Fibroblast of lung (primary cell): ENCODE results near the gene SHISAL1.

ENCODE experiments used
- CTCF ChIP-seq, 2 donors: IDR thresholded peaks in 1 of 2; conservative IDR thresholded peaks in 1 of 2; 1 replicate in 1 of 2; 2 replicates in 1 of 2; pipeline ENCODE4 v1.5.1; 2011 to 2012; ENCODE audit warnings: low read length in 2 of 2, control low read depth in 1 of 2, inconsistent platforms in 1 of 2, low read depth in 1 of 2, mild to moderate bottlenecking in 1 of 2
- EZH2 ChIP-seq: IDR thresholded peaks from 2 replicates; pipeline ENCODE4 v1.5.1; 2012; ENCODE audit warnings: low read length, control low read depth, mild to moderate bottlenecking; ENCODE audit errors: missing control alignments

- no peak for TF ChIP-seq CTCF (conservative IDR thresholded peaks at IDR 0.05 in 1 of 2, IDR thresholded peaks at IDR 0.05 in 1 of 2; ENCODE audit: low read depth in 1 of 2, low read length in 2 of 2)
- no peak for TF ChIP-seq EZH2
Observed at GRCh38 chr22:44341431-44342346, 28.9 kb upstream of the SHISAL1 start.
